OCI-LY3 (cell line): ENCODE measurements around the gene CNIH3.

Experiments used
- CTCF ChIP-seq: fragments of 200-600, 300-600 bp; sonication (generic); IDR thresholded peaks from 2 replicates; pipeline ENCODE4 v1.5.1; 2014; ENCODE audit warnings: antibody characterized with exemption, low read length, low read depth
- EZH2phosphoT487 ChIP-seq: fragments of 200-600 bp; shearing (Covaris generic); IDR thresholded peaks from 2 replicates; pipeline ENCODE4 v1.6.1; 2018; ENCODE audit warnings: antibody characterized with exemption, mixed run types, low read depth

DNA sequence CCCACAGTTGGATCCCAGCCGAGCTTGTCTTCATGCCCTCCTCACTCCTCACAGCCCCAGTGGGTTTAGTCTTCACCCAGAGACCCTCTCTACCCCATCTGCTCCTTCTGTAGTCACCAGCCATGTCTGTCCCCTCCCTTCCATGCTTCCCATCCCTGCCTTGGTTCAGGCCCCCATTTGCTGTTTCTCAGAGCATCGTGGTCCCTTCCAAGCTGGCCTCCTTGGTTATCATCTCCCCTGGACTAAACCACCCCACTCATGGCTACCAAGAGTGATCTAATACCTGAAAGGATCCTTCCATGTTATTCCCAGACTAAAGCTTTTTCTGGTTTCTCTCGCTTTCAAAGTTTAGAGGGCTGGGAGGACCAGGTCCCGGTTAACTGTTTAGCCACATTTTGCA lies 8.3 kb downstream of the CNIH3 start:
- TF ChIP-seq CTCF (no peak), EZH2phosphoT487 (no peak)
